Spleen (tissue), 11 donors: ENCODE results near the gene PPP1R2C. TPM values are rescaled to one million over a fixed set of nuclear protein-coding genes. Genes with fewer than 3 reads are reported as not detected.

ENCODE experiments used
- DNase-seq: peaks from one replicate; pipeline ENCODE4 v3.0.0-alpha.2; 2020
- H3K27ac ChIP-seq, 8 donors: fragments of 200-600 bp; sonication (generic) in 7 of 8; 1 replicate in 4 of 8; 2 replicates in 4 of 8; pipeline versions ENCODE4 v1.5.0 to v1.8.0; 2016 to 2021; ENCODE audit warnings: inconsistent platforms in 4 of 8, mild to moderate bottlenecking in 4 of 8, moderate library complexity in 1 of 8
- H3K27me3 ChIP-seq, 7 donors: fragments of 200-600 bp; sonication (generic) in 6 of 7; replicated peaks in 1 of 7; 1 replicate in 4 of 7; 2 replicates in 3 of 7; pipeline versions ENCODE4 v1.5.0 to v1.8.0; 2016 to 2021; ENCODE audit warnings: inconsistent platforms in 3 of 7, mild to moderate bottlenecking in 1 of 7
- H3K36me3 ChIP-seq, 6 donors: fragments of 200-600 bp; sonication (generic) in 5 of 6; 1 replicate in 4 of 6; 2 replicates in 2 of 6; pipeline versions ENCODE4 v1.5.0 to v1.8.0; 2016 to 2021; ENCODE audit warnings: inconsistent platforms in 2 of 6
- H3K4me1 ChIP-seq, 6 donors: fragments of 200-600 bp; sonication (generic) in 5 of 6; 1 replicate in 3 of 6; 2 replicates in 3 of 6; pipeline versions ENCODE4 v1.5.0 to v1.8.0; 2016 to 2021; ENCODE audit warnings: inconsistent platforms in 3 of 6
- H3K4me3 ChIP-seq, 8 donors: fragments of 200-600 bp; sonication (generic) in 7 of 8; 1 replicate in 4 of 8; 2 replicates in 4 of 8; pipeline versions ENCODE4 v1.5.0 to v1.8.0; 2016 to 2021; ENCODE audit warnings: inconsistent platforms in 4 of 8, mild to moderate bottlenecking in 4 of 8, moderate library complexity in 2 of 8
- H3K9me3 ChIP-seq, 8 donors: fragments of 200-600 bp; sonication (generic) in 7 of 8; 1 replicate in 4 of 8; 2 replicates in 4 of 8; pipeline versions ENCODE4 v1.5.0 to v1.8.0; 2016 to 2021; ENCODE audit warnings: inconsistent platforms in 4 of 8
- CTCF ChIP-seq, 11 experiments: fragments of 200-600 bp in 7 of 11; fragments of 450-650 bp in 4 of 11; sonication (generic) in 4 of 11; IDR thresholded peaks in 8 of 11; conservative IDR thresholded peaks in 3 of 11; 1 replicate in 7 of 11; 2 replicates in 4 of 11; pipeline versions ENCODE4 v1.4.0 to v1.8.0; 2016 to 2021; ENCODE audit warnings: antibody characterized with exemption in 11 of 11, inconsistent platforms in 4 of 11, mild to moderate bottlenecking in 1 of 11
- POLR2A ChIP-seq, 3 donors: fragments of 450-650 bp; IDR thresholded peaks; one replicate each; pipeline ENCODE4 v1.5.1; 2017; ENCODE audit warnings: antibody characterized with exemption in 3 of 3, mild to moderate bottlenecking in 1 of 3
- POLR2AphosphoS5 ChIP-seq, 3 donors: sonication (generic); formaldehyde crosslinking; IDR thresholded peaks; one replicate each; pipeline ENCODE4 v1.5.1; 2017; ENCODE audit warnings: antibody characterized with exemption in 3 of 3
- WGBS, 5 donors: extraction: QIAGEN DNeasy Blood & Tissue Kit in 3 of 5; methylation state at CpG; one replicate each; pipeline versions ENCODE4 v1.1.5 to v1.1.7; 2013 to 2018; 5-methylcytosine and 5-hydroxymethylcytosine counted together
- intact Hi-C: fragments of 100-400 bp; cut with DNase I; formaldehyde crosslinking; loops from one replicate; pipeline ENCODE4 v1.15.0; 2023; ENCODE audit warnings: low total_unique reads
- polyA plus RNA-seq, 3 donors: library from polyadenylated mRNA; stranded (reverse); fragments of 200-250 nt; gene quantifications; one replicate each; pipeline ENCODE4 v1.2.1, GENCODE V29; 2013
- total RNA-seq, 7 donors: library from RNA; depleted of rRNA in 3 of 7; stranded (reverse); fragments of >200 nt in 3 of 7; fragmentation: NEBNext Ultra II Directional in 4 of 7; extraction: Animal tissue kit (Norgen Biotek cat#: 25700) in 4 of 7; gene quantifications; one replicate each; pipeline versions ENCODE4 v1.1.0 to v1.2.1, GENCODE V29; 2016 to 2021
- donor health status: healthy with polysubstance abuse.
- donor health status: DM: no; HTN: no; CAD: no; lungs with moderate emphysema.
- donor health status: DM: no; HTN: no; CAD: no.
- donor health status: Bipolar disorder and iron deficiency.
- donor health status: healthy.
- donor health status: DM: no; HTN: no; CAD: no.
- donor health status: DM: yes; HTN: yes; CAD: no.

PPP1R2C gene
- total and polyA plus RNA-seq, 10 donors, result 0.28 TPM; not detected in 9

GRCh38 chrX:42804524-42804923 lies 26.6 kb upstream of the PPP1R2C start:
- 38 to 84% (median 76%) methylated on average over 2 of the region's 2 CpGs for whole genome bisulfite sequencing, 5 donors
- no peaks in the 10 kb centered on the region for H3K4me1 ChIP-seq
- H3K27me3 ChIP-seq, result no peaks in the 10 kb centered on the region
- no peak overlapping the region for H3K27ac ChIP-seq
- intact Hi-C loops, result no loop called here
- no peak for TF ChIP-seq POLR2AphosphoS5 (IDR thresholded peaks at IDR 0.05)
- no peak for TF ChIP-seq POLR2A (IDR thresholded peaks at IDR 0.05)
- TF ChIP-seq CTCF (IDR thresholded peaks at IDR 0.05 in 8 of 11, conservative IDR thresholded peaks at IDR 0.05 in 3 of 11), result no peak
- no peak overlapping the region for H3K4me3 ChIP-seq
- H3K36me3 ChIP-seq, result no peaks in the 10 kb centered on the region
- H3K9me3 ChIP-seq, result peaks cover 0 to 7% (median 0%) of the 10 kb centered on the region in 8 donors
- no peak for DNase-seq

- DNase-seq, result no peak
- intact Hi-C loops, result no loop called here
- H3K4me3 ChIP-seq, result no peak overlapping the region
- TF ChIP-seq POLR2AphosphoS5 (IDR thresholded peaks at IDR 0.05), result no peak
- TF ChIP-seq CTCF (IDR thresholded peaks at IDR 0.05 in 8 of 11, conservative IDR thresholded peaks at IDR 0.05 in 3 of 11), result no peak
- TF ChIP-seq POLR2A (IDR thresholded peaks at IDR 0.05), result no peak
- H3K9me3 ChIP-seq, result peaks cover 0 to 9% (median 0%) of the 10 kb centered on the region in 8 donors
- no peaks in the 10 kb centered on the region for H3K36me3 ChIP-seq
- 79 to 89% (median 85%) methylated on average over 2 of the region's 2 CpGs for WGBS, 5 donors
- H3K27ac ChIP-seq, result no peak overlapping the region
- H3K27me3 ChIP-seq, result no peaks in the 10 kb centered on the region
- H3K4me1 ChIP-seq, result no peaks in the 10 kb centered on the region
These were observed 25.4 kb upstream of the PPP1R2C start for GRCh38 chrX:42803320-42803719.

- intact Hi-C loops, result no loop called here
- 79 to 88% (median 86%) methylated on average over 9 of the region's 9 CpGs for WGBS, 5 donors
These were observed 19.8 kb upstream of the PPP1R2C start for GRCh38 chrX:42797651-42798269.

GRCh38 chrX:42783451-42783850 lies 5.5 kb upstream of the PPP1R2C start:
- peaks cover 0 to 4% (median 0%) of the 10 kb centered on the region in 7 donors for H3K27me3 ChIP-seq
- peaks cover 0 to 2% (median 0%) of the 10 kb centered on the region in 8 donors for H3K9me3 ChIP-seq
- H3K4me3 ChIP-seq, result no peak overlapping the region
- no peaks in the 10 kb centered on the region for H3K36me3 ChIP-seq
- H3K27ac ChIP-seq, result no peak overlapping the region
- TF ChIP-seq POLR2AphosphoS5 (IDR thresholded peaks at IDR 0.05) (no peak), POLR2A (IDR thresholded peaks at IDR 0.05) (no peak), CTCF (IDR thresholded peaks at IDR 0.05 in 8 of 11, conservative IDR thresholded peaks at IDR 0.05 in 3 of 11) (no peak)
- DNase-seq, result no peak
- intact Hi-C loops, result no loop called here
- H3K4me1 ChIP-seq, result no peaks in the 10 kb centered on the region

More at GRCh38 chrX:42797651-42798269, 19.8 kb upstream of the PPP1R2C start:
- H3K4me1 ChIP-seq, result no peaks in the 10 kb centered on the region
- H3K27ac ChIP-seq, result no peak overlapping the region
- TF ChIP-seq POLR2A (IDR thresholded peaks at IDR 0.05) (no peak), POLR2AphosphoS5 (IDR thresholded peaks at IDR 0.05) (no peak), CTCF (IDR thresholded peaks at IDR 0.05 in 8 of 11, conservative IDR thresholded peaks at IDR 0.05 in 3 of 11) (no peak)
- no peaks in the 10 kb centered on the region for H3K27me3 ChIP-seq
- peaks cover 0 to 16% (median 3%) of the 10 kb centered on the region in 8 donors for H3K9me3 ChIP-seq
- H3K4me3 ChIP-seq, result no peak overlapping the region
- no peak for DNase-seq
- no peaks in the 10 kb centered on the region for H3K36me3 ChIP-seq
